GM12872 (cell line): ENCODE measurements around the gene TAPT1.

Experiments
- CTCF ChIP-seq: IDR thresholded peaks from 3 replicates; pipeline ENCODE4 v1.5.1; 2011; ENCODE audit warnings: low read depth, mild to moderate bottlenecking, low read length, moderate library complexity; ENCODE audit not compliant: insufficient read depth

TAPT1 gene

GRCh38 chr4:16239086-16239485, 12.8 kb upstream of the TAPT1 start:
- no peak for TF ChIP-seq CTCF

- no peak for TF ChIP-seq CTCF
Observed at GRCh38 chr4:16238327-16238726, 12.1 kb upstream of the TAPT1 start.

- TF ChIP-seq CTCF, result no peak
Observed at GRCh38 chr4:16237715-16238114, 11.4 kb upstream of the TAPT1 start.

GRCh38 chr4:16236402-16237023, 10.2 kb upstream of the TAPT1 start:
- no peak for TF ChIP-seq CTCF

DNA sequence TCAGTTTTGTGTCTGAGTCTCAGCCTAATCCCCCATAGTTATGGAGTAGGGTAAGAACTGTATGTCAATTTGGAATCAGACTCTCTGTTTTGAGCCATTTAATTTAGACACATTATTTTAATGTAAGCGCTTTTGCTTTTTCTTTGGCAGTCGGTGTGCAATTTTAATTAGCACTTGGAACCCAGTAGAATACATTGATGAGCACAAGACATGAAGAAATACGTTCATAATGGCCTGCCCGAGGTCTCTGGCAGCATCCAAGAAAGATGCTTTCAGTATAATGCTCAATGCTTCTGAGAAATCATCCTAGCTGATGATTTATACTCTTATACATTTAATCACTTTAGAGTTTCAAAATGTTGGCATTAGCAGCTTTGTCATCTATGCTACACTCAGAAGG, 8.9 kb upstream of the TAPT1 start:
- no peak for TF ChIP-seq CTCF

GRCh38 chr4:16233569-16234177, 7.4 kb upstream of the TAPT1 start:
- TF ChIP-seq CTCF, result no peak

GRCh38 chr4:16231570-16232245, 5.4 kb upstream of the TAPT1 start:
- no peak for TF ChIP-seq CTCF
